MM.1S (cell line): ENCODE data around the gene MRPS9.

Experiments used
- EZH2 ChIP-seq: fragments of 300-600 bp; sonication (generic); optimal IDR thresholded peaks from 2 replicates; pipeline ENCODE3; 2017; ENCODE audit warnings: low read depth, mild to moderate bottlenecking, antibody characterized with exemption, low read length, mixed read lengths
- EZH2phosphoT487 ChIP-seq: fragments of 300-600 bp; sonication (generic); IDR thresholded peaks from 2 replicates; pipeline ENCODE4 v1.6.1; 2018; ENCODE audit warnings: antibody characterized with exemption, low read length
- TF ChIP-seq, protein P1 (sequence below): fragments of 300-600 bp; sonication (generic); IDR thresholded peaks from 2 replicates; pipeline ENCODE4 v1.5.1; 2016; ENCODE audit warnings: antibody characterized with exemption, low read length, mixed read lengths

DNA sequence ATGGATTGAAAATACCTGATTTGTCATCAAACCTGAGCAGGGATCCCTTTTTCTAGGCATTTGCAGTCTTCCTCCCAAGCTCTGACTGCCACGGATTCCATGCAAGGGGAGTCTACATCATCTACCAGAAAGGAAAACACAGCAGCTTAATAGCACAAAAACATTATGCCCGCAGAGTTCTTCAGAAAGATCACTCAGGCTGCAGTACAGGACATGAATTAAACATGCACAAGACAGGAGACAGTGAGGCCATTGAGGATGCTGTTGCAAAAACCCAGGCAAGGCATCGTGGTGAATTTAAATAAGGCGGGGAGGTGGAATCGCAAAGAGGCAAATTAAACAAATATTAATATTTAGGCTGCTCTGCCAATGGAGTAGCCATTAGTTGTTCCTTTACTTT, 88.5 kb downstream of the MRPS9 start:
- TF ChIP-seq, protein P1, sequence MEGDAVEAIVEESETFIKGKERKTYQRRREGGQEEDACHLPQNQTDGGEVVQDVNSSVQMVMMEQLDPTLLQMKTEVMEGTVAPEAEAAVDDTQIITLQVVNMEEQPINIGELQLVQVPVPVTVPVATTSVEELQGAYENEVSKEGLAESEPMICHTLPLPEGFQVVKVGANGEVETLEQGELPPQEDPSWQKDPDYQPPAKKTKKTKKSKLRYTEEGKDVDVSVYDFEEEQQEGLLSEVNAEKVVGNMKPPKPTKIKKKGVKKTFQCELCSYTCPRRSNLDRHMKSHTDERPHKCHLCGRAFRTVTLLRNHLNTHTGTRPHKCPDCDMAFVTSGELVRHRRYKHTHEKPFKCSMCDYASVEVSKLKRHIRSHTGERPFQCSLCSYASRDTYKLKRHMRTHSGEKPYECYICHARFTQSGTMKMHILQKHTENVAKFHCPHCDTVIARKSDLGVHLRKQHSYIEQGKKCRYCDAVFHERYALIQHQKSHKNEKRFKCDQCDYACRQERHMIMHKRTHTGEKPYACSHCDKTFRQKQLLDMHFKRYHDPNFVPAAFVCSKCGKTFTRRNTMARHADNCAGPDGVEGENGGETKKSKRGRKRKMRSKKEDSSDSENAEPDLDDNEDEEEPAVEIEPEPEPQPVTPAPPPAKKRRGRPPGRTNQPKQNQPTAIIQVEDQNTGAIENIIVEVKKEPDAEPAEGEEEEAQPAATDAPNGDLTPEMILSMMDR = no peak
- no peak for TF ChIP-seq EZH2
- TF ChIP-seq EZH2phosphoT487 = no peak
